GM12878 (cell line): Measurements from ENCODE around the gene ANKRD28. TPM values are rescaled to one million over a fixed set of nuclear protein-coding genes. Genes with fewer than 3 reads are reported as not detected.

Experiments
- ATAC-seq: fragments of 200-7000 bp; cut with Tn5 transposase; 3 replicates; pipeline ENCODE4 v1.9.1; 2020; ENCODE audit warnings: mild to moderate bottlenecking, moderate library complexity
- BruUV-seq: library from RNA; stranded (reverse); fragments of 400-500 nt; replicated peaks from 2 replicates; lab custom pipeline; 2021; lab: Mats Ljungman, UMichigan
- CTCF ChIA-PET: fragments of 300-600 bp; sonication (Branson Sonifier 250); formaldehyde crosslinking; extraction: SDS; loops from one replicate; lab custom pipeline; 2021; ENCODE audit warnings: inconsistent platforms; lab: Yijun Ruan, JAX
- POLR2A ChIA-PET: fragments of 350-600 bp; formaldehyde crosslinking; extraction: SDS; loops from one replicate; lab custom pipeline; 2021; ENCODE audit warnings: inconsistent platforms; lab: Charles Lee
- RAD21 ChIA-PET: fragments of 300-600 bp; sonication (Branson Sonifier 250); formaldehyde crosslinking; loops from one replicate; lab custom pipeline; 2023; ENCODE audit warnings: antibody characterized with exemption; ENCODE audit not compliant: unreplicated experiment; lab: Charles Lee
- SMC1A ChIA-PET: fragments of 300-600 bp; sonication (Branson Sonifier 250); formaldehyde crosslinking; loops from one replicate; lab custom pipeline; 2023; ENCODE audit not compliant: unreplicated experiment, uncharacterized antibody; lab: Charles Lee
- DNase-seq: peaks from one replicate; pipeline ENCODE4 v3.0.0-alpha.2; 2011; ENCODE audit warnings: low read depth, low spot score
- FAIRE-seq: peaks from 3 replicates; lab custom pipeline; 2011; peaks lifted over from hg19 to GRCh38; lab: Jason Lieb, UNC
- H2AFZ ChIP-seq: 2 replicates; pipeline ENCODE4 v1.6.0; 2011; ENCODE audit warnings: low read depth, low read length, control low read depth; ENCODE audit not compliant: control insufficient read depth
- H3K27ac ChIP-seq: 2 replicates; pipeline ENCODE4 v1.5.1; 2011; ENCODE audit warnings: control low read depth; ENCODE audit not compliant: control insufficient read depth, insufficient read depth
- H3K27me3 ChIP-seq, 2 experiments: replicated peaks in 1 of 2; 2 replicates each; pipeline versions ENCODE4 v1.6.0 to v1.6.1; 2011; ENCODE audit warnings: low read length in 1 of 2; ENCODE audit not compliant: control insufficient read depth in 2 of 2, insufficient read depth in 2 of 2
- H3K36me3 ChIP-seq, 2 experiments: 2 replicates each; pipeline ENCODE4 v1.5.1; 2011; ENCODE audit warnings: low read length in 1 of 2; ENCODE audit not compliant: control insufficient read depth in 2 of 2, insufficient read depth in 2 of 2
- H3K4me1 ChIP-seq: 2 replicates; pipeline ENCODE4 v1.6.1; 2011; ENCODE audit warnings: mild to moderate bottlenecking, low read length, moderate library complexity, mixed read lengths; ENCODE audit not compliant: control insufficient read depth, insufficient read depth
- H3K4me2 ChIP-seq: 2 replicates; pipeline ENCODE4 v1.6.0; 2011; ENCODE audit warnings: control low read depth; ENCODE audit not compliant: control insufficient read depth, insufficient read depth
- H3K4me3 ChIP-seq: fragments of 200-600 bp; sonication (generic); 2 replicates; pipeline ENCODE4 v1.5.1; 2016
- H3K79me2 ChIP-seq: 2 replicates; pipeline ENCODE4 v1.6.0; 2011; ENCODE audit warnings: low read length; ENCODE audit not compliant: control insufficient read depth, insufficient read depth
- H3K9ac ChIP-seq: 2 replicates; pipeline ENCODE4 v1.8.0; 2011; ENCODE audit warnings: low read length, control low read depth, mixed read lengths; ENCODE audit not compliant: control insufficient read depth, insufficient read depth
- H3K9me3 ChIP-seq: replicated peaks from 3 replicates; pipeline ENCODE4 v1.5.1; 2011; ENCODE audit warnings: mild to moderate bottlenecking, low read length; ENCODE audit not compliant: control insufficient read depth, insufficient read depth
- H4K20me1 ChIP-seq: 2 replicates; pipeline ENCODE4 v1.6.0; 2011; ENCODE audit not compliant: control insufficient read depth, insufficient read depth
- BACH1 ChIP-seq: fragments of 450-650 bp; IDR thresholded peaks from 2 replicates; pipeline ENCODE4 v1.6.1; 2017; ENCODE audit warnings: mild to moderate bottlenecking, borderline replicate concordance
- CBX5 ChIP-seq: sonication (generic); IDR thresholded peaks from 2 replicates; pipeline ENCODE4 v1.6.1; 2016; ENCODE audit warnings: low read depth, moderate library complexity, mild to moderate bottlenecking, inconsistent platforms
- CEBPB ChIP-seq, 2 experiments: fragments of 150-350 bp in 1 of 2; IDR thresholded peaks; 2 replicates each; pipeline ENCODE4 v1.6.1; 2012 to 2014; ENCODE audit warnings: low read depth in 2 of 2, low read length in 2 of 2, borderline replicate concordance in 1 of 2, inconsistent platforms in 1 of 2
- CHD1 ChIP-seq: IDR thresholded peaks from 2 replicates; pipeline ENCODE4 v1.6.1; 2012; ENCODE audit warnings: low read depth, low read length, improper control_type of control experiment
- JUND ChIP-seq: IDR thresholded peaks from 2 replicates; pipeline ENCODE4 v1.6.1; 2012; ENCODE audit warnings: low read depth, mild to moderate bottlenecking, low read length, improper control_type of control experiment, moderate library complexity
- NFIC ChIP-seq: IDR thresholded peaks from 2 replicates; pipeline ENCODE4 v1.6.1; 2012; ENCODE audit warnings: low read depth, mild to moderate bottlenecking, inconsistent platforms, low read length, moderate library complexity
- RAD51 ChIP-seq: fragments of 450-650 bp; IDR thresholded peaks from 2 replicates; pipeline ENCODE4 v1.6.1; 2016; ENCODE audit warnings: moderate library complexity, mild to moderate bottlenecking, inconsistent platforms
- WGBS: methylation state at CpG from one replicate; pipeline ENCODE4 v1.1.6; 2016; ENCODE audit warnings: low lambda C conversion rate; ENCODE audit not compliant: insufficient replicate concordance, insufficient coverage; ENCODE audit errors: missing lambda C conversion rate; 5-methylcytosine and 5-hydroxymethylcytosine counted together
- in situ Hi-C: fragments of 300-500 bp; cut with MboI; formaldehyde crosslinking; loops from 9 replicates; pipeline ENCODE4 v1.14.3; 2018; ENCODE audit warnings: mixed read lengths
- intact Hi-C: fragments of 100-400 bp; cut with micrococcal nuclease; formaldehyde crosslinking; loops from one replicate; pipeline ENCODE4 v1.14.2; 2022; ENCODE audit not compliant: unreplicated experiment
- polyA plus RNA-seq, 11 experiments: library from polyadenylated mRNA; depleted of rRNA in 4 of 11; unstranded in 6 of 11; stranded (reverse) in 5 of 11; fragments of >200 nt; fragmentation: Nextera tagmentation in 4 of 11; fragmentation: Illumina TruSeq in 1 of 11; extraction: Ambion mirVana in 4 of 11; extraction: Trizol in 1 of 11; gene quantifications; 1 replicate in 1 of 11; 2 replicates in 10 of 11; pipeline versions ENCODE4 v1.2.1 to v1.2.3, GENCODE V29; 2011 to 2016; ENCODE audit warnings: inconsistent platforms in 2 of 11, missing spikeins in 2 of 11, low read depth in 1 of 11
- total RNA-seq, 4 experiments: library from RNA; depleted of rRNA in 3 of 4; stranded (reverse); fragments of >200 nt in 3 of 4; fragmentation: Illumina TruSeq in 1 of 4; extraction: Trizol in 1 of 4; gene quantifications; 2 replicates each; pipeline versions ENCODE4 v1.2.1 to v1.2.3, GENCODE V29; 2013 to 2021
- TF ChIP-seq, protein P1 (sequence below): fragments of 450-650 bp; IDR thresholded peaks from 2 replicates; pipeline ENCODE4 v1.6.1; 2018; ENCODE audit warnings: mild to moderate bottlenecking, low read depth, moderate library complexity; ENCODE audit not compliant: partially characterized antibody

ANKRD28 gene
- total and polyA plus RNA-seq, 10 of the 15 experiments (the other 5 are each of a cell fraction or from before 2014, with no cell fraction given) = 11.2 to 105 (median 38.3) TPM

DNA sequence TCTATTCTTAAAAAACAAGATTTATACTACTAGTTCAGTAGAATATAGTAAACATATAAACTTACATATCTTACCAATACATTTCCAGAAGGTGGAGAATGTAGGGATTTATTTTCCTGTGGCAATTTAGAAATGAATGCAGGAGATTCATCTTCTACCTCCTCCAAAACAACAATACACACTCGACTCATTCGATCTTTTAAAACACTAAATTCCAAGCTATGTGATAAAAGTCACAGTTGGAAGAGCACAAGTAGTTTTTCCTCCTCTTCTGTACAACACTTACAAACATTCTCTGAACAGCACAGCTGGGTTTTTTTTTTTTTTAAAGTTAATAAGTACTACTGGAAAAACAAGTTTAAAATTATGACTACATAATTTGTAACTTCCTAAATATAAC, 1.4 kb downstream of the ANKRD28 start:
- H3K9me3 ChIP-seq = peaks cover 8% of the 10 kb centered on the region; the same call in 2 of the 3 replicates
- ChIA-PET SMC1A (interaction anchor here (0.6 to 11.4 kb wide), 20 partner anchors 12 to 412 kb away, joined by 3 to 193 read pairs (median 6); no protein-coding TSS in a partner anchor), RAD21 (interaction anchor here (0.6 to 7.7 kb wide), 19 partner anchors 13 to 718 kb away, joined by 3 to 164 read pairs (median 5); no protein-coding TSS in a partner anchor), CTCF (interaction anchor here (0.7 to 3.4 kb wide), 14 partner anchors 10 to 1944 kb away, joined by 3 to 22 read pairs (median 4); no protein-coding TSS in a partner anchor), POLR2A (interaction anchor here (0.6 to 2.4 kb wide), 12 partner anchors 9 to 703 kb away, joined by 3 to 29 read pairs (median 4); no protein-coding TSS in a partner anchor)
- FAIRE-seq (no peak), DNase-seq (no peak)
- no peaks in the 10 kb centered on the region for H4K20me1 ChIP-seq
- no peak overlapping the region for H2AFZ ChIP-seq
- WGBS = 50% methylated on average over 2 of the region's 2 CpGs
- H3K4me2 ChIP-seq = peak overlapping the region; percentile 95
- peak overlapping the region; percentile 74 for H3K9ac ChIP-seq
- no peaks in the 10 kb centered on the region for H3K27me3 ChIP-seq
- H3K27ac ChIP-seq = peak overlapping the region; percentile 94
- in situ Hi-C loops = loop anchor here (5.0 kb wide), 1 partner anchor 716 kb away; the partner anchor contains the start of gene RFTN1
- H3K79me2 ChIP-seq = peaks cover 91% of the 10 kb centered on the region
- peaks cover 17% of the 10 kb centered on the region; the same call in 1 of the 2 replicates for H3K4me1 ChIP-seq
- TF ChIP-seq RAD51 (no peak), NFIC (no peak), BACH1 (no peak), CHD1 (peak; percentile 39), CEBPB (IDR thresholded peaks at IDR 0.05; ENCODE audit: borderline replicate concordance in 1 of 2, low read depth in 2 of 2, low read length in 2 of 2) (no peak), CBX5 (no peak), JUND (no peak)
- TF ChIP-seq, protein P1, sequence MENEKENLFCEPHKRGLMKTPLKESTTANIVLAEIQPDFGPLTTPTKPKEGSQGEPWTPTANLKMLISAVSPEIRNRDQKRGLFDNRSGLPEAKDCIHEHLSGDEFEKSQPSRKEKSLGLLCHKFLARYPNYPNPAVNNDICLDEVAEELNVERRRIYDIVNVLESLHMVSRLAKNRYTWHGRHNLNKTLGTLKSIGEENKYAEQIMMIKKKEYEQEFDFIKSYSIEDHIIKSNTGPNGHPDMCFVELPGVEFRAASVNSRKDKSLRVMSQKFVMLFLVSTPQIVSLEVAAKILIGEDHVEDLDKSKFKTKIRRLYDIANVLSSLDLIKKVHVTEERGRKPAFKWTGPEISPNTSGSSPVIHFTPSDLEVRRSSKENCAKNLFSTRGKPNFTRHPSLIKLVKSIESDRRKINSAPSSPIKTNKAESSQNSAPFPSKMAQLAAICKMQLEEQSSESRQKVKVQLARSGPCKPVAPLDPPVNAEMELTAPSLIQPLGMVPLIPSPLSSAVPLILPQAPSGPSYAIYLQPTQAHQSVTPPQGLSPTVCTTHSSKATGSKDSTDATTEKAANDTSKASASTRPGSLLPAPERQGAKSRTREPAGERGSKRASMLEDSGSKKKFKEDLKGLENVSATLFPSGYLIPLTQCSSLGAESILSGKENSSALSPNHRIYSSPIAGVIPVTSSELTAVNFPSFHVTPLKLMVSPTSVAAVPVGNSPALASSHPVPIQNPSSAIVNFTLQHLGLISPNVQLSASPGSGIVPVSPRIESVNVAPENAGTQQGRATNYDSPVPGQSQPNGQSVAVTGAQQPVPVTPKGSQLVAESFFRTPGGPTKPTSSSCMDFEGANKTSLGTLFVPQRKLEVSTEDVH = no peak
- TF ChIP-seq, all 136 proteins: peak for 1
- TSS peak; percentile 87 for BruUV-seq
- intact Hi-C loops = loop anchor here (1.0 to 5.0 kb wide), 2 partner anchors 27 to 716 kb away; partner anchors contain the start of gene RFTN1
- Histone ChIP-seq H3K4me3 (peak overlapping the region; percentile 73), H3K36me3 (peaks cover 0 to 11% of the 10 kb centered on the region in 2 experiments; a peak in 2 of 4 replicates)
- no peak for ATAC-seq
